ENCODE results near the gene UBE2G2. TPM values are rescaled to one million over a fixed set of nuclear protein-coding genes. Genes with fewer than 3 reads are reported as not detected.

Gene UBE2G2
- total RNA-seq, 1 donor from 2014 or later: 118 TPM

DNA sequence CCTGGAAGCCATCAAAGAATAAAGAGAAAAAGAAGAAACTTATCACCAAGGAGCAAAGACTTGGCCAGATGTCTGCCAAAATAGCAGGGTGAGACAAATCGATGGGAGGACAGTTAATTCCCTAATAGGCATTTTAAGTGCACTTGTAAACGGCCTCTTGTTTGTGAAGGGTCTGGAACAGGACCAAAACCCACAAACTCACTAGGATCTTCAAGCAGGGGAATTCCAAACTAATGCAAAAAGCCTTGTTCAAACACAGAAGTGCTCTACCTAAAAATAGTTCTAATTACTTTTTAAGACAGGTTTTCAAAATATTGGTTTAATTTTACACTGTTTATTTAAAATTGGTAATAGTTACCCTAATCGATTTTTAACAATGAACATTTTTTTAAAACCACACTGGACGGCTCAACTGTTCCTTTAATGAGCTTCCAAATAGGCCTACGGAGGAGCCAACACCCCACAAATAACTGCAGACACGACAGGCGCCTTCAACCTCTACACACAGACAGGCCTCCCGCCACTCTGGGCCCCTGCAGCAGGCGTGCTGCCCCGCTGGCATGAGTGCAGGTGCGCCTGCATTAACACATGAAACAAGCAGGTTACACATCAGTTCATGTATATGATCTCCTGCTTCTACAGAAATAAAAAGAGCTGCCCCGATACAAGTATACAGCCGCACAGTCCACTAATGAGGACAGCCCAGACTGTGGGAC, 15.8 kb downstream of the UBE2G2 start:
- Mint-ChIP-seq H3K27me3 (ENCODE audit: low read depth) (no peaks in the 10 kb centered on the region), H3K27ac (no peak overlapping the region), H3K4me1 (ENCODE audit: low read depth) (peaks cover 18% of the 10 kb centered on the region), H3K9me3 (no peaks in the 10 kb centered on the region), H3K36me3 (ENCODE audit: low read depth) (peaks cover 38% of the 10 kb centered on the region), H3K4me3 (ENCODE audit: low read depth) (no peak overlapping the region)
- intact Hi-C loops (cut with micrococcal nuclease): no loop called here
- DNase-seq (ENCODE audit: low spot score): no peak

DNA sequence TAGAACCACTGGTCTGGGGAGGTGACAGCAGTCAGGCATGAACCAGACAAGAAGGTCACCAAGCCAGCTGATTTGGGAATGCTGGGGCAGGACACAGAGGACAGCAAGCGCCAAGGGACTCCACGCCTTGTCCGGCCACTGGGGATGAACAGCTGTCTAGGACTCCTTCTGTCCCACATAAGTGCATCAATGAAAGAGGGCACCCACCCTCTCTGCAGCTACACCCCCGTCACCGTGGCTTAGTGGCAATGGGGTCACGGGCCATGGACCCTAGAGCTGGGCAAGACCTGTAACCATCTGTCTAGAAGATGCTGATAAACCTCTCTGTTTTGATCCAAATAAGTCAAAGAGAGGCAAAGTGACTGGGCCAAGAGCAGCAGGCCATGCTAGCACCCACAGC, 16.8 kb downstream of the UBE2G2 start:
- Mint-ChIP-seq H3K27me3 (ENCODE audit: low read depth) (no peaks in the 10 kb centered on the region), H3K4me1 (ENCODE audit: low read depth) (peaks cover 16% of the 10 kb centered on the region)

DNA sequence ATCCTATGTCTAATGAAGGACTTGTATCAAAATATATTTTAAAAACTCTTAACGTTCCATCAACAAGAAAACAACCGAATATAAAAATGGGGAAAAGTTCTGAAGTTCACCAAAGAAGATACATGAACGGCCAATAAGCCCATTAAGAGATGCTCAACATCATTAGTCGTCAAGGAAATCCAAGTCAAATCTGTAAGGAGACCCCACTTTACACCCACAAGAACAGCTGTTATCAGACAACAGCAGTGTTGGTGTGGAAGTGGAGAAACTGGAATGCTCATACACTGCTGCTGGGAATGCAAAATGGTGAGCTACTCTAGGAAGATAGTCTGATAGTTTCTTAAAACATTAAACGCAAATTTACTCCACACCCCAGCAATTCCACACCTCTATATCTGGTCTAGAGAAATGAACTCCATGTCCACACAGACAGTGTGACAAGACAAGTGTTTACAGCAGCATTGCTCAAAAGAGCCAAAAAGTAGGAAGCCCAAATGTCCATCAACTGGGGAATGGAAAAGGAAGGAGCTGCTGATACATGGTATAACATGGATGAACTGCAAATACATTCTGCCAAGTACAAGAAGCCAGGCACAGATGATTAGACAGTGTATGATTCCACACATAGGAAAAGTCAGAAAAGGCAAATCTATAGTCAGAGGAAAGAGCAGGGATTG, 18.5 kb downstream of the UBE2G2 start:
- H3K36me3 Mint-ChIP-seq (ENCODE audit: low read depth): peaks cover 35% of the 10 kb centered on the region
- H3K27me3 Mint-ChIP-seq (ENCODE audit: low read depth): no peaks in the 10 kb centered on the region
- no peaks in the 10 kb centered on the region for H3K9me3 Mint-ChIP-seq
- intact Hi-C loops (cut with micrococcal nuclease): no loop called here
- no peak for DNase-seq (ENCODE audit: low spot score)
- H3K4me3 Mint-ChIP-seq (ENCODE audit: low read depth): no peak overlapping the region
- H3K27ac Mint-ChIP-seq: no peak overlapping the region
- peaks cover 15% of the 10 kb centered on the region for H3K4me1 Mint-ChIP-seq (ENCODE audit: low read depth)

More for the DNA sequence above, 16.8 kb downstream of the UBE2G2 start:
- Mint-ChIP-seq H3K27ac (no peak overlapping the region), H3K4me3 (ENCODE audit: low read depth) (no peak overlapping the region), H3K36me3 (ENCODE audit: low read depth) (peaks cover 34% of the 10 kb centered on the region), H3K9me3 (no peaks in the 10 kb centered on the region)
- no peak for DNase-seq (ENCODE audit: low spot score)
- intact Hi-C loops (cut with micrococcal nuclease): no loop called here

DNA sequence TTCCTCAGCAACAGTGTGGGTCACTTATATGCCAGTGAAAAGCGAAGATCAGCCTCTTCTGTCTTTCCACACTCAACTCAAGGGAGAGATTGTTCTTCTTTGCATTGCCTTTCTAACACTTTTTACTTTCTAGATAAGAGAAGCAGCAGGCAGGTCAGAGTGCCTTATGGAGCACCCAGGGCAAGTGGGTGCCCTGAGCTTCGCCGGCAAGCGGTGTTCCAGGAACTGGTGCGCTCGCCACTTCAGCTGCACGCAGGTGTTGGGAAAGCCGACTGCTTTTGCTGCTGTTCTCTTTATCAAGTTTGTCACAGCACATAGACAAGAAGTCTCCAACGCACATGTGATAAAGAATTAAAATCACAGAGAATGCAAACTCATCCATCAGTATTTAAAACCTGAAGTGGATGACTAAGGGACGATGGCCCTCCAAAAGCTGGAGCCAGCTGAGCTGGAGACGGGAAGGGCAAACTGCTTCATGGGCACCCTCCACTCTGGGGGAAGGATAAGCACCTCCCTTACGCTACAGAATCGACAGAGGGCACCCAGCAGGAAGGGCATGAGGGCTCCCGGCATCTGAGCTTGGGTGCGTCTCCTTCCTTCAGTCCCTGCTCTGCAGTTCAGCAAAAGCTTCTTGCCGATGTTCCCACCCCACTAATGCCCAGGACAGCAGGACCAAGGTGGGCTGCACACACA, 20.7 kb downstream of the UBE2G2 start:
- intact Hi-C loops (cut with micrococcal nuclease): no loop called here
- H3K4me1 Mint-ChIP-seq (ENCODE audit: low read depth): peaks cover 17% of the 10 kb centered on the region
- no peaks in the 10 kb centered on the region for H3K27me3 Mint-ChIP-seq (ENCODE audit: low read depth)
- H3K9me3 Mint-ChIP-seq: no peaks in the 10 kb centered on the region
- H3K36me3 Mint-ChIP-seq (ENCODE audit: low read depth): peaks cover 42% of the 10 kb centered on the region
- no peak overlapping the region for H3K27ac Mint-ChIP-seq
- no peak overlapping the region for H3K4me3 Mint-ChIP-seq (ENCODE audit: low read depth)
- no peak for DNase-seq (ENCODE audit: low spot score)

DNA sequence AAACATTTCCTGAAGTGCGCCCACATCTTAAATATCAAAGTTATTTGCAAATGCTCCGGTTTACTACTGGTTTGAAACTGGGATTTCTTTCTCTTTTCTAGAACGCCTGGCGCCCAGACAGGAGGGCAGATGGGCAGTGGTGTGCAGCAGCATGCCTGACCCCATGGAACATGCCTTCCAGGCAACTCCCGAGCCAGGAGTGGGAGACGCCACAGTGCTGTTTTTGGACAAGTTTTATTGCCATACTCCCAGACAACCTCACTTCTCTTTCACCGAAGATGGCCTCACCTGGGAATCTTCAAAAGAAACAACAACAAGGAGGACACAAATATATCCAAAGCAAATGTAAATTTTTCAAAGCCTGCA, 21.5 kb downstream of the UBE2G2 start:
- Mint-ChIP-seq H3K4me1 (ENCODE audit: low read depth) (peaks cover 17% of the 10 kb centered on the region), H3K36me3 (ENCODE audit: low read depth) (peaks cover 42% of the 10 kb centered on the region), H3K27me3 (ENCODE audit: low read depth) (no peaks in the 10 kb centered on the region), H3K27ac (no peak overlapping the region), H3K4me3 (ENCODE audit: low read depth) (no peak overlapping the region), H3K9me3 (no peaks in the 10 kb centered on the region)
- intact Hi-C loops (cut with micrococcal nuclease): no loop called here
- no peak for DNase-seq (ENCODE audit: low spot score)

DNA sequence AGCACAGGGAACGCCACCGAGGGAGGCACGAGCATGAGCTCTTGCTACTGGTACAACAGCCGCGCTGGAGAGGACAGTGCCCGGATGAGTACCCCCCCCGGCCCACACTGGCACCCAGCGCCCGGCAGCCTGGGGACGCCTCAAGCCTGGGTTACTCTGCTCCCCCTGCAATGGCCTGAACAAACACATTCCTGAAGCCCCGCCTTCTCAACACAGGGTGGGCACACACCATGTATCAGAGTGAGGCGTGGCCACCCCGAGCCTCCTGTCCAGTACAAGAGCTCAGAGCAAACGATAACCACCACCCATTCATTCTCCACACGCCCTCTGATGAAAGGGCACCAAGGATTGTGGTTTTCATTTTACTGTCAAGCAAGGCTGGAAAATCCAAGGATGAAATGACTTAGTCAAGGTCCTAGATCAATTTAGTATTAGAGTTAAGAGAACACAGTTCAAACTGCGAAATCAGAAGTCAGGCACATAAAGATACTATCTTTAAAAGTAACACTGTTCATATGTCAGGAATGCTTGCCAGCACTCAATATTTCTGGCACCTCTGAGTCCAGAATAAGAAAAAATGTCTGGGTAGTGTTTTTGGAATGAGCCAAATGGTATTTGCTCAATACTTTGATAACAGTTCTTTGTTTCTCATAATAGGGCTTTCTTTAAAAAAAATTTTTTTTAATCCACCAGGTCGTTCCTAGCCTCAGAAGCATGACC, 22.0 kb downstream of the UBE2G2 start:
- intact Hi-C loops (cut with micrococcal nuclease): no loop called here
- H3K27me3 Mint-ChIP-seq (ENCODE audit: low read depth): no peaks in the 10 kb centered on the region
- no peak overlapping the region for H3K4me3 Mint-ChIP-seq (ENCODE audit: low read depth)
- H3K27ac Mint-ChIP-seq: no peak overlapping the region
- no peaks in the 10 kb centered on the region for H3K9me3 Mint-ChIP-seq
- DNase-seq (ENCODE audit: low spot score): no peak
- peaks cover 17% of the 10 kb centered on the region for H3K4me1 Mint-ChIP-seq (ENCODE audit: low read depth)
- H3K36me3 Mint-ChIP-seq (ENCODE audit: low read depth): peaks cover 47% of the 10 kb centered on the region

DNA sequence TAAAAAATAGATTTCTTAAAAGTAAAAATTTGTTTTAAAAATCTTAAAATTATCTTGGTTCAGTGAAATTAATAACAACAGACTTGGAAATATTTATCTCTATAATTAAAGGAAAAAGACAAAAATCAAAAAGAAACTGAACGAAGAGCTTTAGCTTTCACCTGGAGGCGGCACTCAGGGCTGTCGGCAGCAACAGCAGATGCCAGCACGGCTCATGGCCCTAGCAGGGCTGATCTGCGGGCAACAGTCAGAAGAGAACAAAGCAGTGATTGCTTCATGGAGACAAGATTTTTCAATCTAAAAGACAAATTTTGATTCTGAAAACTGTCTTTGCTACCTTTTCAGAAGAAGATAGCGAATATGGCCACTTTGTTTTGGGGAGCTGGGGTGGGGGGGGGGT, 22.6 kb downstream of the UBE2G2 start:
- Mint-ChIP-seq H3K4me1 (ENCODE audit: low read depth) (peaks cover 17% of the 10 kb centered on the region), H3K27ac (no peak overlapping the region)

DNA sequence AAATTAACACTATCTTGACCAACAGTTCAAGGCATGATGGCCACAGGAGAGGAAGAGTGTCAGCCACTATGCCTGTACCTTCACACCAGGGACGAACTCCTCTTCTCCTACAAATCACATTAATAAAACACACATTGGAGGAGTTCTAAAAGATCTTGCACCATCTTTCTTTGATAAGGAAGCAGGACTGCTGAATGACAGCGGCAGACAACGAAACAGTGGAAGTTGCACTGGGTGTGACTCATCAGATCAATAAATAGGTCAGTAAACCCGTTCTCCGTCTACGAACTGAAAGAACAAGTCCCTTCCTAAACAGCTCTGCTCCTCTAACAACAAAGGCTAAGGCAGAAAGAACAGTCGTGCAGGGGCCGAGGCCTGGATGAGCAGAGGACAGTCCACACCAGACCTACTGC, 23.1 kb downstream of the UBE2G2 start:
- intact Hi-C loops (cut with micrococcal nuclease): no loop called here
- H3K4me3 Mint-ChIP-seq (ENCODE audit: low read depth): no peak overlapping the region
- H3K27me3 Mint-ChIP-seq (ENCODE audit: low read depth): no peaks in the 10 kb centered on the region
- H3K27ac Mint-ChIP-seq: no peak overlapping the region
- DNase-seq (ENCODE audit: low spot score): no peak
- H3K36me3 Mint-ChIP-seq (ENCODE audit: low read depth): peaks cover 47% of the 10 kb centered on the region
- H3K4me1 Mint-ChIP-seq (ENCODE audit: low read depth): peaks cover 17% of the 10 kb centered on the region
- H3K9me3 Mint-ChIP-seq: no peaks in the 10 kb centered on the region

More for the DNA sequence above, 22.6 kb downstream of the UBE2G2 start:
- H3K36me3 Mint-ChIP-seq (ENCODE audit: low read depth): peaks cover 49% of the 10 kb centered on the region
- no peaks in the 10 kb centered on the region for H3K27me3 Mint-ChIP-seq (ENCODE audit: low read depth)
- H3K4me3 Mint-ChIP-seq (ENCODE audit: low read depth): no peak overlapping the region
- no peaks in the 10 kb centered on the region for H3K9me3 Mint-ChIP-seq
- DNase-seq (ENCODE audit: low spot score): no peak
- intact Hi-C loops (cut with micrococcal nuclease): no loop called here

DNA sequence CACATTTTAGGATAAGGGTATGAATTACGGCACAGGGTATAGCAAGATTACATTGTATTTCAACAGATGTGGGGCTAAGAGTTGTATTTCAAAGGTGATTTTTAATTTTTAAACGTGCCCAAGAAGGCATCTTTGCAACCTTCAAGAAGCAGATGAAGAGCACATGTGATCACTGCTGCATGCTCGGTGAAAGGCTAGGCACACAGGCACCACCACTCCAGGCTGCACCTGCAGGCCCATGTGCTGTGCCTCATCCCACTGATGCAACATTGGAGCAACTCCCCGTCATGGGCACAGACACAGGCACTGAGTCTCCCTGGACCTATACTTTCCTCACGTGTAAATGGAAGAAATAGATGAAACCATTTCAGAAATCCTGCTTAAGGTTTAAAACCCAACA, 23.5 kb downstream of the UBE2G2 start:
- intact Hi-C loops (cut with micrococcal nuclease): no loop called here
- DNase-seq (ENCODE audit: low spot score): no peak
- Mint-ChIP-seq H3K9me3 (no peaks in the 10 kb centered on the region), H3K27ac (no peak overlapping the region), H3K4me1 (ENCODE audit: low read depth) (peaks cover 14% of the 10 kb centered on the region), H3K4me3 (ENCODE audit: low read depth) (no peak overlapping the region), H3K36me3 (ENCODE audit: low read depth) (peaks cover 47% of the 10 kb centered on the region), H3K27me3 (ENCODE audit: low read depth) (no peaks in the 10 kb centered on the region)

DNA sequence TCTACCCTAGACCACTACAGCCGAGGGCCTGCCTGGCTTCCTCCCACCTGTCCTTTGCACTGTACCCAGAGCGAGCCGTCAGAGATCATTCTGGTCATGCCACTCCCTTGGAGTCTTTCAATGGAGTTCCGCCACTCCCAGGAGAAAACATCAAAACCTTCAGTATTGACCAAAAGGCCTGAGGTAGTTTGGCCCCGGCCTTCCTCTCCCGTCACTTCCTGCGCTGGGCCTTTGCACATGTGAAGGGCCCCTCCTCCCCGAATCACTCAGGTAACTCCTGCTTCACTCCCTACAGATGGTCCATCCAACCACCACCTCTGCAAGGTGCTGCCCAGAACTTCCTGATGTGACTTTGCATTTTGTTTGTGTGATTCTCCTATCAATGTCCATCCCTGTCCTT, 26.6 kb downstream of the UBE2G2 start:
- DNase-seq (ENCODE audit: low spot score): no peak
- H3K4me1 Mint-ChIP-seq (ENCODE audit: low read depth): peaks cover 4% of the 10 kb centered on the region
- H3K27me3 Mint-ChIP-seq (ENCODE audit: low read depth): no peaks in the 10 kb centered on the region
- intact Hi-C loops (cut with micrococcal nuclease): no loop called here
- no peaks in the 10 kb centered on the region for H3K9me3 Mint-ChIP-seq
- no peak overlapping the region for H3K4me3 Mint-ChIP-seq (ENCODE audit: low read depth)
- H3K27ac Mint-ChIP-seq: no peak overlapping the region
- H3K36me3 Mint-ChIP-seq (ENCODE audit: low read depth): peaks cover 61% of the 10 kb centered on the region

DNA sequence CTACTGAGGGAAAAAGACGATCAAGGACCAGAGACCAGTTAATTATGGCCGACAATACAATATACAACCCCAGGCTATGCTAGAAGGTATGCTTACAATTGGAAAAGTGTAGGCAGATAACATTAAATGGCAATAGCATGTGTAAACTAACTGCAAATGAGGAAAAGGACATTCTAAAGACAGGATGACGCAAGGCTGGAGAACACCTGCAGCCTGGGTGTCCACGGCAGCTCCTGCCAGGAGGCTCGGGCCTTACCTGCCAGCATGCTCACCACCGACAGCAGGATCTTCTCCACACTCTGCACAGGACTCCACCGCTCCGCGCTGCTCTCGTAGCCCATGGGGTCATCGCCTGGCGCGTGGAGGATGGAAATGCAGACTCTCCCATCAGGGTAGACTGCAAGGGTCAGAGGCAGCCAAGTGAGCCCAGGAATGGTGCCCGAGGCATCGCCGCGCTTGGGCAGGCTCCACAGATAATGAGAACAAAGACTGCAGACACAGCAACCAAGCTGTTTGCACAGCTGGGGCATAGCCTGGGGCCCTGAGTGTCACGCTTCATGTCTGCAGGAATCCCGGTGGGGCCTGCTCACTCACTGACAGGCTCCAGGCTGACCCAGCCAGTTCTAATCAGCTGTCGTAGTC, 28.2 kb downstream of the UBE2G2 start:
- Mint-ChIP-seq H3K27ac (no peak overlapping the region), H3K9me3 (no peaks in the 10 kb centered on the region), H3K27me3 (ENCODE audit: low read depth) (no peaks in the 10 kb centered on the region), H3K36me3 (ENCODE audit: low read depth) (peaks cover 72% of the 10 kb centered on the region), H3K4me1 (ENCODE audit: low read depth) (peaks cover 2% of the 10 kb centered on the region), H3K4me3 (ENCODE audit: low read depth) (no peak overlapping the region)
- intact Hi-C loops (cut with micrococcal nuclease): no loop called here
- DNase-seq (ENCODE audit: low spot score): no peak

DNA sequence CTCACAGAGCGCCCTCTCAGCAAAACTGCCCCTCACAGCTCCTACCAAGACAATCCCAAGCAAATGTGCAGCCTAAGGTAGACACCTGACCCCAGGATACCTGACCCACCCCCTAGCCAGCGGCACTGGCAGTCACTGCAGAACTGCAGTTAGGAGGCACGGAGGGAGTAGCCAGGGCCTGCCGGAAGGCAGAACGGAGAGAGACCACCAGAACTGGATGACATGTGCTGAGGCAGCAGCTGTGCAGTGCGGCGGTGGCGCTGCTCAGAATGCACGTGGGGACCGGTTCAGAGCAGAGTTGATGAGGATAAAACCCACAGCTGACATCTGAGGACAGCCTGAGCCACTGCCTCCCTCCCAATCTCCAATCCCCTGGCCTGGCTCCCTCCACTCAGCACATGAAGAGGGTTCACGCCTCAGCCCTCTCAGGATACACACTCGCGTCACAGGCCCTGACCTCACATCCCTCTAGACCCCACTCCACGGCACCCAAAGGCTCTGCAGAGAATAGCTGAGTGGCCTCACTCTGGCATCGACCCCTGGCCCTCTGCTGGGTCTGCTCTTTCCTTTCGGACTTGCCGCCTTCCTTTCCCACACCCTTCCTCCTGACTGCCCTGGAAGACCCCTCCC, 29.6 kb downstream of the UBE2G2 start:
- Mint-ChIP-seq H3K36me3 (ENCODE audit: low read depth) (peaks cover 61% of the 10 kb centered on the region), H3K27me3 (ENCODE audit: low read depth) (no peaks in the 10 kb centered on the region), H3K27ac (no peak overlapping the region), H3K9me3 (no peaks in the 10 kb centered on the region), H3K4me1 (ENCODE audit: low read depth) (no peaks in the 10 kb centered on the region), H3K4me3 (ENCODE audit: low read depth) (no peak overlapping the region)
- no peak for DNase-seq (ENCODE audit: low spot score)
- intact Hi-C loops (cut with micrococcal nuclease): no loop called here

All from activated T-helper 2 cell treated with anti-CD3 and anti-CD28 coated beads, Interferon-gamma antibody, Interleukin-2, Interleukin-4, amounts not matched to agents 10 μg/mL and 5 μg/mL and 100 μg/mL, durations not matched to agents 14 hours and 24 hours and 36 hours (primary cell).